Progenitor cell of endocrine pancreas (in vitro differentiated cells): ENCODE measurements around the gene ATG101. TPM values are rescaled to one million over a fixed set of nuclear protein-coding genes. Genes with fewer than 3 reads are reported as not detected.
A peak's percentile ranks its signal among the peaks of the same experiment; 100 is the strongest.

ENCODE experiments used
- DNase-seq: peaks from one replicate; pipeline ENCODE4 v3.0.0; 2021; ENCODE audit warnings: low spot score; ENCODE audit not compliant: unreplicated experiment
- H3K27ac Mint-ChIP-seq: 2 replicates; pipeline ENCODE4 v1.8.0; 2021; ENCODE audit warnings: mild to moderate bottlenecking, moderate library complexity, mixed read lengths
- H3K27me3 Mint-ChIP-seq: 2 replicates; pipeline ENCODE4 v1.8.0; 2021; ENCODE audit warnings: mixed read lengths
- H3K36me3 Mint-ChIP-seq: 2 replicates; pipeline ENCODE4 v1.8.0; 2022; ENCODE audit warnings: mixed read lengths; ENCODE audit not compliant: insufficient read depth
- H3K4me1 Mint-ChIP-seq: 2 replicates; pipeline ENCODE4 v1.8.0; 2021; ENCODE audit warnings: low read depth, mixed read lengths
- H3K4me3 Mint-ChIP-seq: 2 replicates; pipeline ENCODE4 v1.8.0; 2021; ENCODE audit warnings: low read depth, mild to moderate bottlenecking, moderate library complexity, mixed read lengths
- H3K9me3 Mint-ChIP-seq: 2 replicates; pipeline ENCODE4 v1.8.0; 2021; ENCODE audit warnings: low read depth, mixed read lengths
- total RNA-seq: library from RNA; stranded (reverse); gene quantifications from 2 replicates; pipeline ENCODE4 v1.2.1, GENCODE V29; 2021
- TF ChIP-seq, protein P1 (sequence below): fragments of 200-600 bp; sonication (generic); IDR thresholded peaks from one replicate; pipeline ENCODE4 v1.5.0; 2021; ENCODE audit warnings: antibody characterized with exemption, mild to moderate bottlenecking; ENCODE audit not compliant: unreplicated experiment

Gene ATG101
- total RNA-seq, 1 donor from 2014 or later: 23.5 TPM

DNA sequence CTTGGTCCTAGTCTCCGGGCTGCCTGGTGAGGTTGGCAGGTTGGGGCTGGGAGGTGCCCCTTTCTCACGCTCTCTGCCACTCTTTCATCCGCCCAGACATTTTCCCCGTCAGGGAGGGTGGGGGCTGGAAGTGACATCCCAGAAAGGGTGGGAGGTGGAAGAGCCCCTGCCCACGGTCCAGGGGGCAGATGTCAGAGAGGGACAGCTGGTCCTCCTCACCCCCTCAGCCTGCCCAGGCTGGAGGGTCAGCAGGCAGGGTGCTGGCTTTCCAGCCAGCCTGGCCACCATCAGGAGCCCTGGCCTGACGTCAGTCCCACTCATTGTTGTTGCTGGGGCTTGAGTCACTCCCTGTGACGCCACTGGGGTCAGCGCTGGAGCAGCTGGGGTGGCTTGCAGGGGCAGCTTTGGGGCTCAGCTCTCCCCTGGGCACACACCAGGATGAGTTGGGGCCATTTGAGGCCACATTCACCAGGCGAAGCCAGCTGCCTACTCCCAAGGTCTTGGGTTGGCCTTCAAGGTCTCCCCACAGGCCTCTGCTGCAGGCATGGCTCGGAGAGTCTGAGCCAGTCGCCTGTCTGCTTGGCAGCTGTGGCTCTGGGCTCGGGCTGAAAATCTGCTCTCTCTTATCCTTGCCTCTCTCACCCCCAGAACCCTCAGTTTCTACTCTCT is 5.7 kb upstream of the ATG101 start:
- H3K27me3 Mint-ChIP-seq: peaks cover 23% of the 10 kb centered on the region
- DNase-seq: no peak
- TF ChIP-seq, protein P1, sequence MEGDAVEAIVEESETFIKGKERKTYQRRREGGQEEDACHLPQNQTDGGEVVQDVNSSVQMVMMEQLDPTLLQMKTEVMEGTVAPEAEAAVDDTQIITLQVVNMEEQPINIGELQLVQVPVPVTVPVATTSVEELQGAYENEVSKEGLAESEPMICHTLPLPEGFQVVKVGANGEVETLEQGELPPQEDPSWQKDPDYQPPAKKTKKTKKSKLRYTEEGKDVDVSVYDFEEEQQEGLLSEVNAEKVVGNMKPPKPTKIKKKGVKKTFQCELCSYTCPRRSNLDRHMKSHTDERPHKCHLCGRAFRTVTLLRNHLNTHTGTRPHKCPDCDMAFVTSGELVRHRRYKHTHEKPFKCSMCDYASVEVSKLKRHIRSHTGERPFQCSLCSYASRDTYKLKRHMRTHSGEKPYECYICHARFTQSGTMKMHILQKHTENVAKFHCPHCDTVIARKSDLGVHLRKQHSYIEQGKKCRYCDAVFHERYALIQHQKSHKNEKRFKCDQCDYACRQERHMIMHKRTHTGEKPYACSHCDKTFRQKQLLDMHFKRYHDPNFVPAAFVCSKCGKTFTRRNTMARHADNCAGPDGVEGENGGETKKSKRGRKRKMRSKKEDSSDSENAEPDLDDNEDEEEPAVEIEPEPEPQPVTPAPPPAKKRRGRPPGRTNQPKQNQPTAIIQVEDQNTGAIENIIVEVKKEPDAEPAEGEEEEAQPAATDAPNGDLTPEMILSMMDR: no peak
- no peak overlapping the region for H3K27ac Mint-ChIP-seq
- H3K4me1 Mint-ChIP-seq: peaks cover 3% of the 10 kb centered on the region
- no peaks in the 10 kb centered on the region for H3K9me3 Mint-ChIP-seq
- H3K4me3 Mint-ChIP-seq: no peak overlapping the region
- H3K36me3 Mint-ChIP-seq: no peaks in the 10 kb centered on the region

GRCh38 chr12:52066346-52067080 is 3.3 kb upstream of the ATG101 start:
- Mint-ChIP-seq H3K36me3 (no peaks in the 10 kb centered on the region), H3K4me1 (peaks cover 19% of the 10 kb centered on the region), H3K27me3 (peaks cover 23% of the 10 kb centered on the region), H3K27ac (no peak overlapping the region), H3K9me3 (no peaks in the 10 kb centered on the region), H3K4me3 (no peak overlapping the region)
- TF ChIP-seq, protein P1: no peak
- DNase-seq: no peak

- no peaks in the 10 kb centered on the region for H3K36me3 Mint-ChIP-seq
- TF ChIP-seq, protein P1: no peak
- no peak overlapping the region for H3K27ac Mint-ChIP-seq
- no peaks in the 10 kb centered on the region for H3K9me3 Mint-ChIP-seq
- peaks cover 19% of the 10 kb centered on the region for H3K4me1 Mint-ChIP-seq
- H3K4me3 Mint-ChIP-seq: no peak overlapping the region
- H3K27me3 Mint-ChIP-seq: peaks cover 23% of the 10 kb centered on the region
- no peak for DNase-seq
Observed at GRCh38 chr12:52067081-52067374, 2.8 kb upstream of the ATG101 start.

- H3K27me3 Mint-ChIP-seq: peaks cover 17% of the 10 kb centered on the region
- H3K27ac Mint-ChIP-seq: peak overlapping the region; percentile 100
- H3K9me3 Mint-ChIP-seq: no peaks in the 10 kb centered on the region
- peaks cover 16% of the 10 kb centered on the region for H3K4me1 Mint-ChIP-seq
- H3K36me3 Mint-ChIP-seq: peaks cover 11% of the 10 kb centered on the region
- TF ChIP-seq, protein P1: no peak
- H3K4me3 Mint-ChIP-seq: peak overlapping the region; percentile 95
- DNase-seq: no peak
Observed at GRCh38 chr12:52070185-52070925, 577 bp downstream of the ATG101 start.
